ENCODE data around the gene MAPKBP1. TPM values are rescaled to one million over a fixed set of nuclear protein-coding genes. Genes with fewer than 3 reads are reported as not detected.

The MAPKBP1 gene
- total and polyA plus RNA-seq, 2 of the 8 experiments (the other 6 are each of a cell fraction or from before 2014, with no cell fraction given): 4.3 to 11.3 TPM

GRCh38 chr15:41836073-41836472 is 61.8 kb downstream of the MAPKBP1 start:
- no peak overlapping the region for H2BK15ac ChIP-seq (ENCODE audit: low read length)
- no peak overlapping the region for H2BK12ac ChIP-seq (ENCODE audit: low read depth, low read length)
- CTCF ChIA-PET (ENCODE audit: partially characterized antibody): interaction anchor here (1.1 kb wide), 1 partner anchor 22 kb away, joined by 3 read pairs; no protein-coding TSS in a partner anchor
- H3K36me3 ChIP-seq (ENCODE audit: control insufficient read depth in 2 of 4, insufficient read depth in 4 of 4, low read length in 3 of 4): peaks cover 0 to 3% (median 0%) of the 10 kb centered on the region in 4 experiments; a peak in 4 of 8 replicates
- H2BK5ac ChIP-seq (ENCODE audit: low read depth, low read length): no peak overlapping the region
- H4K8ac ChIP-seq (ENCODE audit: extremely low read depth, insufficient read depth, low read length): no peak overlapping the region
- H3K79me2 ChIP-seq (ENCODE audit: control insufficient read depth in 1 of 2, insufficient read depth in 2 of 2, low read length in 2 of 2): no peaks in the 10 kb centered on the region
- H2BK120ac ChIP-seq (replicated peaks; ENCODE audit: low read depth, low read length): no peak overlapping the region
- no peaks in the 10 kb centered on the region for H3K23me2 ChIP-seq (ENCODE audit: low read depth, low read length)
- no peak overlapping the region for H3K4me2 ChIP-seq (ENCODE audit: insufficient read depth in 1 of 2, low read depth in 2 of 2, low read length in 2 of 2)
- no peaks in the 10 kb centered on the region for H3K4me1 ChIP-seq (replicated peaks in 1 of 4; ENCODE audit: control insufficient read depth in 3 of 4, insufficient read depth in 4 of 4, low read length in 3 of 4)
- no peak for DNase-seq (ENCODE audit: low read depth in 1 of 2, low spot score in 2 of 2)
- H3K27ac ChIP-seq (ENCODE audit: low read depth, low read length): no peak overlapping the region
- H3K4me3 ChIP-seq (ENCODE audit: extremely low read depth in 1 of 4, insufficient read depth in 2 of 4, low read depth in 3 of 4, low read length in 4 of 4): no peak overlapping the region
- no peak overlapping the region for H2AFZ ChIP-seq (ENCODE audit: low read length)
- H3K18ac ChIP-seq (ENCODE audit: extremely low read depth, low read length): no peak overlapping the region
- no peak overlapping the region for H3K23ac ChIP-seq (ENCODE audit: insufficient read length)
- POLR2A ChIA-PET (ENCODE audit: partially characterized antibody): interaction anchor here (0.9 kb wide), 1 partner anchor 8 kb away, joined by 3 read pairs; no protein-coding TSS in a partner anchor
- H2AK5ac ChIP-seq (ENCODE audit: low read depth, low read length): no peak overlapping the region
- H3K9ac ChIP-seq (replicated peaks in 1 of 4; ENCODE audit: extremely low read depth in 1 of 4, low read depth in 3 of 4, low read length in 3 of 4): no peak overlapping the region
- H3K56ac ChIP-seq (replicated peaks; ENCODE audit: insufficient read length, low read depth, low read length): no peak overlapping the region
- 96% methylated on average over 6 of the region's 6 CpGs; no CpG with 5 or more reads in 1 of the 2 experiments for WGBS, 2 experiments (ENCODE audit: extremely low coverage in 1 of 2, insufficient coverage in 1 of 2, insufficient read length in 1 of 2, insufficient replicate concordance in 2 of 2, low coverage in 1 of 2, low lambda C conversion rate in 2 of 2, missing lambda C conversion rate in 1 of 2)
- H4K5ac ChIP-seq (ENCODE audit: insufficient read length, low read depth, low read length): no peak overlapping the region
- FAIRE-seq: no peak
- no peak overlapping the region for H4K91ac ChIP-seq (replicated peaks; ENCODE audit: insufficient read length, low read length)
- no peaks in the 10 kb centered on the region for H3K9me3 ChIP-seq (ENCODE audit: insufficient read depth in 2 of 2, low read depth in 1 of 2, low read length in 1 of 2)
- peaks cover 0 to 14% of the 10 kb centered on the region in 2 experiments for H4K20me1 ChIP-seq (replicated peaks in 1 of 2; ENCODE audit: control insufficient read depth in 1 of 2, insufficient read depth in 2 of 2, low read length in 2 of 2)
- no peak overlapping the region for H3K14ac ChIP-seq (ENCODE audit: insufficient read length)
- H2BK20ac ChIP-seq (ENCODE audit: low read length): no peak overlapping the region
- no peaks in the 10 kb centered on the region for H3K27me3 ChIP-seq (replicated peaks in 1 of 4; ENCODE audit: control insufficient read depth in 3 of 4, extremely low read depth in 1 of 4, insufficient read depth in 3 of 4, low read length in 3 of 4)
- peaks cover 2% of the 10 kb centered on the region; the same call in 1 of the 2 replicates for H3K79me1 ChIP-seq (ENCODE audit: low read depth, low read length)
- H3K4ac ChIP-seq (replicated peaks; ENCODE audit: insufficient read length, low read depth, low read length): no peak overlapping the region
- TF ChIP-seq SRF (IDR thresholded peaks at IDR 0.05; ENCODE audit: low read depth, low read length) (no peak), CBX8 (IDR thresholded peaks at IDR 0.05; ENCODE audit: borderline replicate concordance, low read depth, low read length) (no peak), KDM1A (IDR thresholded peaks at IDR 0.05; ENCODE audit: borderline replicate concordance, low read length) (no peak), BCL11A (IDR thresholded peaks at IDR 0.05; ENCODE audit: low read depth in 2 of 2, low read length in 2 of 2) (no peak), SP2 (IDR thresholded peaks at IDR 0.05; ENCODE audit: low read length) (no peak), POU5F1 (IDR thresholded peaks at IDR 0.05; ENCODE audit: low read depth, low read length) (no peak), CTCF (IDR thresholded peaks at IDR 0.05; ENCODE audit: control extremely low read depth in 1 of 3, insufficient read depth in 1 of 3, low read depth in 1 of 3, low read length in 3 of 3) (no peak), USF2 (IDR thresholded peaks at IDR 0.05; ENCODE audit: low read length) (no peak), SUZ12 (IDR thresholded peaks at IDR 0.05; ENCODE audit: low read length) (no peak), KDM4A (IDR thresholded peaks at IDR 0.05; ENCODE audit: low read depth, low read length, severe bottlenecking) (no peak)

Data from H1 (cell line).